LoVo (cell line): ENCODE measurements around the gene SPDYE2B.
"Not testable (repeated sequence)": the region's sequence is repeated elsewhere in the genome, so short reads cannot be mapped to it uniquely, and the experiment has no call there.

Experiments used
- DNase-seq: peaks from one replicate; pipeline ENCODE4 v3.0.0-alpha.2; 2016; ENCODE audit warnings: low spot score

SPDYE2B gene

DNA sequence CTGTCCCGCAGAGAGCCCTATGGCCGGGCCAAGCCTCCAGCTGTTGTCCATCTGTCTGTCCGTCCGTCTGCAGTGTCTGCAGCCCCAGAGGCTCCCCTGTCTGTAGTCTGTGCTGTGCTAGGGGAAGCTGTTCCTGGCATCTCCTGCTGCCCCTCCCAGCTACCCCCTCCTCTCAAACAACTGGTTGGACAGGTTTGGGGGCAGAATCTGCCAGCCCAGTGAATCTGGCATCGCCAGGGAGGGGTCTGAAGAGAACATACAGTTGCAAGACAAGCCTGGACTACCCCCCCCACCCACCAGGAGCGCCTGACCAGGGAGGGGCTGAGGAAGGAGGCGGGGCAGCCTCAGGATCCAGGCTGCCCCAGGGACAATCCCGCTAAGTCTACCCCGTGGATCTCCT is 7.4 kb upstream of the SPDYE2B start, which contains the start of gene UPK3BL1:
Gene UPK3BL1, minus strand, starts transcription at position 101 of the 400 bp plus-strand sequence. Its CDS starts 50 bp downstream, at position 51.
- not testable (repeated sequence) for DNase-seq

GRCh38 chr7:102643404-102643803 is 6.7 kb upstream of the SPDYE2B start:
- not testable (repeated sequence) for DNase-seq

DNA sequence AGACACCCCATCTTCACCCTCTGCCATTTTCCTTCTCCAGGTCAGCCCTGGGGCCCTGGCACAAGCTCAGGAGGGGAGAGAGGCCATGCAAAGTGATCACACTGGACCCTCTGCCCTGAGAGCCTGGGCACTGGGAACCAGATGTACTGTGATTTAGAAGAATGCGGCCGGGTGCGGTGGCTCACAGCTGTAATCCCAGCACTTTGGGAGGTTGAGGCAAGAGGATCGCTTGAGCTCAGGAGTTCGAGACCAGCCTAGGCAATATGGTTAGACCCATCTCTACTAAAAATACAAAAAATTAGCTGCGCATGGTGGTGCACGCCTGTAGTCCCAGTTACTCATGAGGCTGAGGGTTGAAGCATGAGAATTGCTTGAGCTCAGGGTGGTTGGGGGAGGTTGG is 2.3 kb upstream of the SPDYE2B start:
- DNase-seq, result not testable (repeated sequence)

GRCh38 chr7:102664765-102665164 is 14.6 kb downstream of the SPDYE2B start:
- not testable (repeated sequence) for DNase-seq

DNA sequence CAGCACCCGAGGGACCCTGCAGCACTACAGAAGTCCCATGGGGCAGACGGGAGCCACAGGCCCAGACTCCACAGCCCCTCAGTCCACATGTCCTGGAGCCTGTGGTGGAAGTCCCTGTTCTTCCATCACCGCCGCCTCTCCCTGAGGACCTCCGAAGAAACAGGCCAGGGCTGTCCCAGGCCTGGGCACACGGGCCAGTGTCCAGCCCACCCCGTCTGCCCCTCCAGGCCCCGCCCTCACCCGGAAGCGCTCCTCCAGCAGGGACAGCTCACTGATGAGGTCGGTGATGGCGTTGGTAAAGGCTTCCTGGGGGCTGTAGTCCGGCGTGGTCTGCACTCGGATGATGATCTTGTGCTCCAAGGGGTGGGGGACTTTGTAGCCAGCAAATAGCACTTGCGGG is 16.7 kb downstream of the SPDYE2B start:
- not testable (repeated sequence) for DNase-seq

DNA sequence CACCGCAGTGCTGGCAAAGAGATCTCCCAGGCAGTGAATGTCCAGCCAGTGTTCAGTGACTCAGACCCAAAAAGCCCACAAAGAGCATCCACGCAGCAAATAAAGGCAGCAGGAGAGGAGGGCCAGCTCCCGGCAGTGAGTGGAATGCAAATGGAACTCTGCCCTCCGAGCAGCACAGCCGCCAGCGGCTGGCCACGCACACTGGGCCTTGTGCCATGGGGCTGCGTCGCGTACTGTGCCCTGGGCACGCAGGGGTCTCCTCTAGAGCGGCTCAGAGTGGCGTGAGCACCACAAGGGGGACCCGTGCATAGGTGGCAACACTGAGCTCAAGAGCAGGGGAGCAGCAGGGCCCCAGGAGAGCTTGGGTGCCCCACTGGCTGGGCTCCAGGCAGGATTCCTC is 17.4 kb downstream of the SPDYE2B start:
- DNase-seq, result not testable (repeated sequence)

DNA sequence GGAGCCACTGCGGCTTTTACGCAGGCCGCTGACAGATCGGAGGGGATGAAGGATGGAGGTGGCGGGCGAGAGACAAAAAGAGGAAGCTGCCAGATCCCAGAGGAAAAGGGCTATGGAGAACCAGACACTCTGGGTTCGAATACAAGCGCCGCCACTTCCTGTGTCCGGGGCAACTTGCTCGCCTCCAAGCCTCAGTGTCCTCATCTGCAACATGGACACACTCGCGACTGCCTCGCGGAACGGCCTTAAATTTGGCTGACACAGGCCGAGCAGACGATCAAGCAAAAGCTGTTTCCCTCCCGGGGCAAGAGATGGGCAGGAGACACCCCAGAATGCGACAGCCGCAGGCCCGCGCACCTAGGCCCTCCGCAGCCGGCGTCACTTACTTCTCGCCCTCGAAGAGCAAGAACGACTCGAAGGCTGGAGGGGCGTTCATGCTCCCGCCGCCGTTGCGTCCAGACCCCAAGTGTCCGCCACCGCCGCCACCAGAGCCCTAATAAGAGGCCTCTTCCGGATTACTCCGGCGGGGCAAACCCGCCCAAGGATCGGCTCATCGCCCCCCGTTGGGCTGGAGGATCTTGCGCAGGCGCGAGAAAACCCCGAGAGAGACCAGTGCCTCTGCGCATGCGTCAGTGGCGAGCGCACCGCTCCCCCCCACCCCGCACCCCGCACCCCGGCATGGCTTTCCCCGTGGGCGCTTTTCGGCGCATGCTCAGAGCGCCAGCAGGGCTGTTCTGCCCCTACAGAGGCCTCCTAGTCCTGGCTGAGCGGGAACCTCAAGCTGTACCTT is 21.2 kb downstream of the SPDYE2B start, which contains the start of gene POLR2J2:
Gene POLR2J2, minus strand, starts transcription at position 498 of the 790 bp plus-strand sequence. Its CDS starts 62 bp downstream, at position 436.
- peak; percentile 54 for DNase-seq

- not testable (repeated sequence) for DNase-seq
These were observed 21.8 kb downstream of the SPDYE2B start for GRCh38 chr7:102671956-102672307.

DNA sequence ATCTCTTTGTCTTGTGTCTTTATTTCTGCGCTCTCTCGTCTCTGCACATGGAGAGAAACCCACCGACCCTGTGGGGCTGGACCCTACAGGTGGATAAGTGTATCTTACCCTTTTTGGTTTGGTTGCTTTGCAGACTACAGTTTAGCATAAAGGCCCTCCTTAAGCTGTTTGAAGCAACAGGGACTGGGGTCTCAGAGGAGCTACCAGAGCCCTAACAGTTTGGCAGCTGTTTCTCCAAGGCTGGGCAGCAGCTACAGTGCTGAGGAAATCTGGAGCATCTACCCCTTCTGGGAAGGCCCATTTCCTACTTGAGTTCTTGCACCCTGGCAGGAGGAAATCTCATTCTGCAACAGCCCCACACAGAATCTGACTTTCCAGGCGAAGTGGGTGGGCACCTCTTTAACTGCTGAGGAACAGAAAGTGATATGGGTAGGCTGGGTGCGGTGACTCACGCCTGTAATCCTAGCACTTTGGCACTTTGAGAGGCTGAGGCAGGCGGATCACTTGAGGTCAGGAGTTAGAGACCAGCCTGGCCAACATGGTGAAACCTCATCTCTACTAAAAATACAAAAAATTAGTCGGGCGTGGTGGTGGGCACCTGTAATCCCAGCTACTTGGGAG is 23.4 kb downstream of the SPDYE2B start:
- not testable (repeated sequence) for DNase-seq

- DNase-seq, result not testable (repeated sequence)
These were observed 25.4 kb downstream of the SPDYE2B start for GRCh38 chr7:102675545-102675944.

DNA sequence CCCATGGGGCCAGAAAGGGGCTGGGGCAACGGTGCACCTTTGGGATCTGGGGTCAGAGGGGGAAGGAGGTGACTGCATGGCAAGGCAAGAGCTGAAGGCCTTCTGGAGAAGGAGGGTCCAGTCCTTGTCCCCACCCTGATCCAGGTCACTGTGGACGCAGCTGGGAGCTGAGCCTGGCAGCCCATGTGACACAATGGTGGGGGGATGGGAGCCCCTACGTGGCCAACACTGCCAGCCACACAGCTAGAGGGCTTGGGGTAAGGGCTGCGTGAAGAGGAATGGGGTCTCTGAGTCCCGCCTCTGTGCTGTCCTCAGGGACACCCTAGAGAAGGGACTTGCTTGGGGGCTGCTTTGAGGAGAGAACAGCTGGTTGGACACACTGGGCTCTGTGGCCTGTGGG is 30.7 kb downstream of the SPDYE2B start:
- not testable (repeated sequence) for DNase-seq

DNA sequence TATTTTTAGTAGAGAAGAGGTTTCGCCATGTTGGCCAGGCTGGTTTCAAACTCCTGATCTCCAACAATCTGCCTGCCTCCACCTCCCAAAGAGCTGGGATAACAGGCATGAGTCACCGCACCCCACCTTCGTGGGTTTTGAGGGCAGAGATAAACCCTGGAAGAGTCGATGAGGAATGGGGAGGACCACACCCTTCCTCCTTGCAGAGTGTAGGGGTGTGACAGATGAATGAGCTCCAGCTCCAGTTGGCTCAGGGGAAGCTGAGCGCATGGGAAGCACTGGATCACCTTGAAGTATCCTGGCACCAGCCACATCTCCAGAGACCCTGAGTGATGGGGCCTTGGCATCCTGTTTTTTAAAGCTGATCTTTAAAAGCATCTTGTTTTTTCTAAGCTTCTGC is 32.4 kb downstream of the SPDYE2B start:
- DNase-seq, result not testable (repeated sequence)

- DNase-seq, result not testable (repeated sequence)
These were observed 38.3 kb downstream of the SPDYE2B start for GRCh38 chr7:102688299-102689036.

DNA sequence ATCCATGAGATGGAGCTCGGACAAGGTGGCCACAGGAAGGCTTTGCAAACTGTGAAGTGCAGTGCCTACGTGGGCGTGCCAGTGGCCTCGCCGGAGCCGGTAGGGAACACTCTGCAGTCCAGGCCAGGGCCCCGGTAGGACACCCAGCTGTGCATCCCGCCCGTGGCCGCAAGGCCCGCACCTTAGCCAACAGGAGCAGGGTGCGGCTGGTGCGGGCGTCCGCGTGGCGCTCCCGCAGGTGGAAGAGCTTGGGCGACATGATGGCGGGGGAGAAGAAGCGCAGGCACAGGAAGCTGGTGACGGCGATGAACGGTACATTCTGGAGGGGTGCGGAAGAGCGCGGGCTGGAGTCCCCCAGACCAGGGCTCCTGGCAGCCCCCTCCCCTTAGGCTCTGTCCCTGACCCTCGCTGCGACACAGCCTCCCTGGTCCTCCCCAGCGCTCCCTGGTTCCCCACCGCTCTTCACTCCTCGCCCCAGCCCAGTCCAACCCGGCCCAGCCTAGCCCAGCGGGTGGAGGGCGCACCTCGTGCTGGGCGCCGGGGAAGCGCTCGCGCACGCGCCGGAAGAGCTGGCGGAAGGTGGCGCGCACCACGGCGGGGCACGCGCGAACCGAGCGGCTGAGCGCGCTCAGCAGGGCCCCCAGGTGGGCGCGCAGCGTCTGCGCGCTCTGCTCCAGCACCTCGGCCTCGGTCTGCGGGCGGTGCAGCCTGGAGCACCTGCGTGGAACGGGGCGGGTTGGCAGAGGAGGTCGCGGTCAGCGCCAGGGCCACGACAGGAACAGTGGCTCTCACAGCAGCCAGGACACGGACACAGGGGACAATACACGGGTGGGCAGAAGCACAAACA is 39.5 kb downstream of the SPDYE2B start:
- not testable (repeated sequence) for DNase-seq

- DNase-seq, result not testable (repeated sequence)
These were observed 40.5 kb downstream of the SPDYE2B start for GRCh38 chr7:102690602-102691001.

DNA sequence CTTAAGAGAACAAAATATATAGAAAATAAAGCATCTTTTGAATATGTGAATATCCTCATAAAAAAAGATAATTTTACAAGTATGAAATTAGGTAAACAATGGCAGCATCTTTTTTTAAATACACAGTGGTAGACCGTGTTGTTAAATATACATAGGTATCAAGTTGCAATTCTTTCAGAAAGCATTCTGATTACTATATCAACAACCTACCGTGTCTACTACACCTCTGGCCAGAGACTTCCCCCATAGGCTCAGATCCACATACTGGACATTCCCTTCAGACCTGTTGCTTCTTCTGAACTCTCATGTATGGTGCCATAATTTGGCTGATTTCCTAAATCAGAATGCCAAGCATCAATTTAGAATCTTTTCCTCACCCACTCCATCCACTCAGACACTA is 43.9 kb downstream of the SPDYE2B start:
- DNase-seq, result not testable (repeated sequence)

DNA sequence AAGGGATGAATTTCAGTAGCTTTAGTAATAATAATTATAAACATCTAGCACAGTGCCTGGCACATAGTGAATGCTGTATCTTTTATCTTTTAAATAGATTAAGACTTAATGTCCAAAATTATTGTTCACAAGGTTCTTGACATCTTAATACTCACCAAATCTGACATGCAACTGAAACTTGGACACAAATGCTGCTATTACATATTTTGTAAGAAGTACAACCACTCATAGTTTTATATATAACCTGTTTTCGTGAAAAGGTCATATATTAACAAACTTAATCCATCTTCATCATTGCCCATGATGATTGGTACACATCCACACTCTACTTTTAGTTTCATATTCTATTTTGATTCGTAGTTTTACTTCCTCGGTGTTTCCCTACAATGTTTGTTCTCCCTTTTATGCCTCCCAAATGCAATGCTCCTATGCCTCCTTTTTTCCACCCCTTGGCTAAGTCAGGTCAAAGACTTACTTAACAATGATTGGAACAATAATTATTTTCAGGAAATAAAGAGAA is 45.0 kb downstream of the SPDYE2B start:
- DNase-seq, result not testable (repeated sequence)

- DNase-seq, result not testable (repeated sequence)
These were observed 45.9 kb downstream of the SPDYE2B start for GRCh38 chr7:102696009-102696408.

DNA sequence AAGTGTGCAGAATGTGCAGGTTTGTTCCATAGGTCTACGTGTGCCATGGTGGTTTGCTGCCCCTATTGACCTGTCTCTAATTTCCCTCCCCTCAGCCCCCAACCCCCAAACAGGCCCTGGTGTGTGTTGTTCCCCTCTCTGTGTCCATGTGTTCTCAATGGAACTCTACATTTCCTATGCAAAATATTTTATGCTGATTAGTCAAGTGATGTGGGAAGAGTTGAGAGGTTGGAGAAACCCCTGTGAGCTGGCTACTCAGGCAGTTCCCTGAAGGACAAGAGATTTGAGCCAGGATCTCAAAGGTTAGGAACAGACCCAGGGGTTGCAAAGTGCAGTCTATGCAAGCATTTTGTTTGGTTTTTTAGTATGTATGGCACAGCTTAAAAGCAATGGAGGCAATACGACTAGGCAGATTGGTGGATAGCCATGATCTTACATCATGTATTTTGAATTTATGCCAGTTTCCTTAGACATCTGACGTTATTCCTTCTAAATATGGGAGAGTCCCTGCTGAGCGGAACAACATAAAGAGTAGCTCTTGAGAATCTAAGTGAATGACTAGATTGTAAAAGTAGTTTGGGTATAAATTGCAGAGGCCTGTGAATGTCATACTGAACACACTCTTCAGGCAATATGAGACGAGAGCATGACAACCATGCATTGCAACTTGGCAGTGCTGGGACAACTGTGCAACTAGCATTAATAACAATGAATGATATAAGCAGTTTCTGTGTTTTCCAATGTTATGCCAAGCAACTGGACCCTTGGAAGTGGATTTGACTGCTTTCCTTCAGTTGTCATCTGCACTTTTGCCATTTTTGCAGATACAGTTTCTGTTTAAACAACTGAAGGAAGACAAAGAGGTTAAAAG is 47.8 kb downstream of the SPDYE2B start:
- DNase-seq, result not testable (repeated sequence)
